GM12873 (cell line): ENCODE results near the gene PPARG.

Source experiments
- TF ChIP-seq, protein P1 (sequence below): IDR thresholded peaks from 2 replicates; pipeline ENCODE4 v1.5.1; 2012; ENCODE audit warnings: low read depth, mild to moderate bottlenecking, moderate library complexity, low read length, control low read depth; ENCODE audit not compliant: insufficient read depth; ENCODE audit errors: missing control alignments

PPARG gene

DNA sequence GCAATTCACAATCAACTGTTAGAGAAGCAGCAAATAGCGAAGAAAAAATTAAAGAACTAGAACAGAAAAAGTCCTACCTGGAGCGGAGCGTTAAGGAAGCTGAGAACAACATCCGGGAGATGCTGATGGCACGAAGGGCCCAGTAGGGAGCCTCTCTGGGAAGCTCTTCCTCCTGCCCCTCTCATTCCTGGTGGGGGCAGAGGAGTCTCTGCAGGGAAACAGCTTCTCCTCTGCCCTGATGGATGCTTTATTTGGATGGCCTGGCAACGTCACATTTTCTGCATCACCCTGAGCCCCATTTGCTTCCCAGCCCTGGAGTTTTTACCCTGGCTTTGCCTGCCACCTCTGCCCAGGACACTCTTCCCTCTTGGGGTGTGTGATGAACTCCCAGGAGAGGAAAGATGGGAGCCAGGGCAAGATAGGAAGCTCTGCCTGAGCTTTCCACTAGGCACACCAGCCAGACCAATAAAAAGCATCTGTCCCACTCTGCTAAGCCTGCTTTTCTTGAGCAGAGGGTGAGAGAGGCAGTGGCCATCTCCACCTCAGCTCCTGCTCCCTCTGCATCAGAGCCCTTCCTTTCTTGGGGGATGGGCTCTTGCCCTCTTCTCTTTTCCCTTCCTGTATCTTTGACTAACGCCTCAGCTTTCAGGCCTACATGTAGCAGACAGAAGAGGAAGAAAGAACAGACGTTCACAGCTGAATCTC, 39.4 kb downstream of the PPARG start:
- TF ChIP-seq, protein P1, sequence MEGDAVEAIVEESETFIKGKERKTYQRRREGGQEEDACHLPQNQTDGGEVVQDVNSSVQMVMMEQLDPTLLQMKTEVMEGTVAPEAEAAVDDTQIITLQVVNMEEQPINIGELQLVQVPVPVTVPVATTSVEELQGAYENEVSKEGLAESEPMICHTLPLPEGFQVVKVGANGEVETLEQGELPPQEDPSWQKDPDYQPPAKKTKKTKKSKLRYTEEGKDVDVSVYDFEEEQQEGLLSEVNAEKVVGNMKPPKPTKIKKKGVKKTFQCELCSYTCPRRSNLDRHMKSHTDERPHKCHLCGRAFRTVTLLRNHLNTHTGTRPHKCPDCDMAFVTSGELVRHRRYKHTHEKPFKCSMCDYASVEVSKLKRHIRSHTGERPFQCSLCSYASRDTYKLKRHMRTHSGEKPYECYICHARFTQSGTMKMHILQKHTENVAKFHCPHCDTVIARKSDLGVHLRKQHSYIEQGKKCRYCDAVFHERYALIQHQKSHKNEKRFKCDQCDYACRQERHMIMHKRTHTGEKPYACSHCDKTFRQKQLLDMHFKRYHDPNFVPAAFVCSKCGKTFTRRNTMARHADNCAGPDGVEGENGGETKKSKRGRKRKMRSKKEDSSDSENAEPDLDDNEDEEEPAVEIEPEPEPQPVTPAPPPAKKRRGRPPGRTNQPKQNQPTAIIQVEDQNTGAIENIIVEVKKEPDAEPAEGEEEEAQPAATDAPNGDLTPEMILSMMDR: no peak

DNA sequence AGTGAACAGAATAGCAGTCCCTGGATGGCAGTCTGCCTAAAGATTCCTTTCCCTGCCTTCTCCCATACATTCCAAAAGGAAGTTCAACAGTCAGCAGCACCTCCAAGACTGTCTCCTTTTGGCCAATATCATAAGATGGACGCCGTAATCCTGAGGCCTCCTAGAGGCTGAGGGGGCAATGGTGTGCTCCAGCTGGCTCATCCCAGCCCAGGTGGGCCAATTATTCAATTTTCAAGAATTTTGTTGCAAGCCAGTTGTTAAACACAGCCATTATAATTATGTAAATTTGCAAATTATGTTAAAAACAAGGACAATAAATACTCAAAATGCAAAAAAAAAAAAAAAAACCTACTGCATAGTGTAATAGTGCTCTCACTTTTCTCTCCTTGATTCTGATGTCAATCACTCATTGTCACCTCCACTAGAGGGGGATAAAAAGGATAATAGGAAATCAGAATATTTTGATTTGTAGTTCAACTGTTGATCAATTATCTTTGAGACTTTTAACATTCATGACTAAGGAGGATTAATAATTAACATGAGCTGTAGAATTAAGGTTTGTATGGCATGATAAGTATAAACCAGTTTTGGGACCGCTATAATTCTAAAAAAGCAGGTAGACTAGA, 40.1 kb downstream of the PPARG start:
- TF ChIP-seq, protein P1: no peak

DNA sequence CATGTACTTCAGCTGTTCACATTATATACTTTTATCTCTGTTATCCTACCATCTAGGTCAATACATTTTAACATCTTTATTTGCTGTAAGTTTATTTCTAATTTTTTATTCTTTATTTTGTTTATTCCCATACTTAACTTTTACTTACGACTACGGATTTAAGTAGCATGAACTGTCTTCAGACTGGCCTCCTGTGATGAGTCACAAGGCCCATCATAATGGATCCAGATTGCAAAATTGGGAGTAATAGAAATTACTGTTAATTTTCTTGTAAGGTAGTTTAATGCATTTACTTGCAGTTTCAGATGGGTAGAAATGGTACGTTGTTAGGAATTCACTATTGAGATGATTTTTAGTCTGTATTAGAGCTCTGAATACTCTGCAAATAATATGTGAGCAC, 45.9 kb downstream of the PPARG start:
- TF ChIP-seq, protein P1: no peak

DNA sequence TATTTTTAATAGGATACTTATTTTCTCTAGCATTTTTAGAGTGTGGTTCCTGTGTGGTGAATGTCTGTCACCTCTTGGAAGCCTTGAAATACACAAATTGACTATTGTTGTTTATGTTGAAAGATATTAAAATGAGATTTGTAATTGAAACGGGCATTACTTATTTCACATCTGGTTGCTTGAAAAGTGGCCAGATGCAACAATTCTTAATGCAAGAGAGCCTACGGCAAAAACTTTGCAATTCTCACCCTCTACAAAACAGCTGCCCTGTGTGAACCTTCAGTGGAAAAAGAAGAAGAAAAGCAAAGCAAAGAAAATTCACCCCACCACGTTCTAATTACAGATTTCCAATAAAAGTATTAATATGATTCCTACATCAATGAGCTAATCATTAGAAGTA, 46.6 kb downstream of the PPARG start:
- TF ChIP-seq, protein P1: no peak

DNA sequence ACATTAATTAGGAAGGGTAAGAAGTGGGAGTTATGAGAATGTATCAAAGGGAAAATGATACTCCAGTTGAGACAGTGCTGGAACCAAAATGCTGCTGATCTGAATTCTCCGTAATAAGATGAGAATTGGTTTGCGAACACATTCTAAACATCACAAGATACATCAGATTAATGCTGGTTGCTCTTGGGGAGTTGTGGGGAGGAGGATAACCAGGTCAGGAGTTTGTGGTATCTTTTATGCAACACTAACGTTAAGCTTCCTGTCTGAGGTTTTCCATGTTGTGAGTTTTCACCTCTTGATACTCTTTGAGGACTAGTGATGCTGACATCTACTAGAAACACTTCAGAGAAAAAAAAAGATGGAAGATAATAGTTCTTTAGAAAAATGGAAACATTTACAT, 47.2 kb downstream of the PPARG start:
- TF ChIP-seq, protein P1: no peak

DNA sequence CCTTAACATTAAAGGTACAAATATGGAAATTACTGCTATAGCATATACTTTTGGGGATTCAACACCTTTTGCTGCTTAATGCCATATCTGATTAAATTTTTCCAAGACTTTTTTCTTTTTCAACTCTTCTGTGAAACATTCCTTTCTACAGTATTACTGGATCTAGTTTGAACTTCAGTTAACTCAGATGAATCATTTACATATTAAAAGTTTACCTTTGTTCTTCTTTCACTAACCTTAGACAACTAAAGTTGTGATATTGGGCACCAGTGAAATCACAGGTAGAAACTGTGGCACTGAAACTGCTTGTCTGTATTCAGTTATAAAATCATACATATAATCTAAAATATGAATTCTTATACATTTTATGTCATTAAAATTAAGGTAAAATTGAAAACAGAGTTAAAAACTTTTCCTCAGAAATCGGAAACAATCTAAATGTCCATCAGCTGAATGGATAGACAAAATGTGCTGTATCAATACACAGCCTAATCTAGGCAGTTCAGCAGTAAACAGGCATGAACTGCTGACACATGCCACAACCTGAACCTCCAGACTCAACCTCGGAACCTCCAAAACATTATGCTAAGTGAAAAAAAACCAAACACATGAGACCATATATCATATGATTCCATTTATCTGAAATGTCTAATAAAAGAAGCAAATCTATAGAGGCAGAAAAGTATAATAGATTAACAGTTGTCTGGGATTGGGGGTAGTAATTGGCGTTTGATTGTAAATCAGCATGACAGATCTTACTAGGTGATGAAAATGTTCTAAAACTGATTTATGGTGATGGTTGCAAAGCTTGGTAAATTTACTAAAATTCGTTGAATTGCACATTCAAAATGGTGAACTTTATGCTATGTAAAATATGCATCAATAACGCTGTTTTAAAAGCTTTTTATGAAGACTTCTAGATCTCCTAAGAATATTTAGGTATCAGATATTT, 50.0 kb downstream of the PPARG start:
- TF ChIP-seq, protein P1: no peak
